Common myeloid progenitor, CD34-positive (primary cell): ENCODE data around the gene TMEM260. TPM values are rescaled to one million over a fixed set of nuclear protein-coding genes. Genes with fewer than 3 reads are reported as not detected.
A peak's percentile ranks its signal among the peaks of the same experiment; 100 is the strongest.

Experiments used
- CTCF ChIA-PET: fragments of 350-600 bp; sonication (Branson Sonifier 250); formaldehyde crosslinking; loops from one replicate; lab custom pipeline; 2021; ENCODE audit warnings: antibody characterized with exemption; lab: Charles Lee
- POLR2A ChIA-PET: fragments of 350-600 bp; sonication (Branson Sonifier 250); formaldehyde crosslinking; loops from one replicate; lab custom pipeline; 2021; ENCODE audit warnings: antibody characterized with exemption; lab: Charles Lee
- DNase-seq, 3 donors: peaks; one replicate each; pipeline versions ENCODE4 v3.0.0 to v3.0.0-alpha.2; 2013
- H3K27ac ChIP-seq, 2 experiments: 1 replicate in 1 of 2; 2 replicates in 1 of 2; pipeline ENCODE4 v1.7.0; 2013; ENCODE audit warnings: inconsistent platforms in 2 of 2, low read length in 2 of 2, mild to moderate bottlenecking in 2 of 2, low read depth in 1 of 2, moderate library complexity in 1 of 2; ENCODE audit not compliant: severe bottlenecking in 2 of 2, insufficient read depth in 1 of 2, poor library complexity in 1 of 2
- H3K27me3 ChIP-seq, 5 experiments: replicated peaks in 2 of 5; 1 replicate in 3 of 5; 2 replicates in 2 of 5; pipeline versions ENCODE4 v1.6.1 to v1.7.0; 2013; ENCODE audit warnings: low read length in 4 of 5, mild to moderate bottlenecking in 2 of 5, moderate library complexity in 2 of 5, inconsistent platforms in 1 of 5; ENCODE audit not compliant: insufficient read depth in 5 of 5, control insufficient read depth in 4 of 5
- H3K36me3 ChIP-seq, 4 experiments: 1 replicate in 2 of 4; 2 replicates in 2 of 4; pipeline versions ENCODE4 v1.6.1 to v1.7.0; 2013; ENCODE audit warnings: low read length in 3 of 4, control low read depth in 1 of 4, mild to moderate bottlenecking in 1 of 4; ENCODE audit not compliant: control insufficient read depth in 4 of 4, insufficient read depth in 4 of 4
- H3K4me1 ChIP-seq, 4 experiments: 1 replicate in 3 of 4; 2 replicates in 1 of 4; pipeline versions ENCODE4 v1.6.1 to v1.7.1; 2013; ENCODE audit warnings: low read length in 3 of 4, mild to moderate bottlenecking in 3 of 4, control low read depth in 1 of 4, inconsistent platforms in 1 of 4, moderate library complexity in 1 of 4; ENCODE audit not compliant: control insufficient read depth in 4 of 4, insufficient read depth in 4 of 4; ENCODE audit errors: control extremely low read depth in 1 of 4
- H3K4me3 ChIP-seq, 7 experiments: 1 replicate in 4 of 7; 2 replicates in 3 of 7; pipeline versions ENCODE4 v1.5.1 to v1.7.0; 2013; ENCODE audit warnings: mild to moderate bottlenecking in 7 of 7, low read length in 6 of 7, moderate library complexity in 6 of 7, inconsistent platforms in 2 of 7, low read depth in 2 of 7, control low read depth in 1 of 7; ENCODE audit not compliant: insufficient read depth in 4 of 7, control insufficient read depth in 1 of 7; ENCODE audit errors: extremely low read depth in 1 of 7
- H3K9me3 ChIP-seq, 5 experiments: 1 replicate in 4 of 5; 2 replicates in 1 of 5; pipeline versions ENCODE4 v1.6.1 to v1.7.1; 2013; ENCODE audit warnings: low read length in 4 of 5, mild to moderate bottlenecking in 2 of 5, inconsistent platforms in 1 of 5, low read depth in 1 of 5, moderate library complexity in 1 of 5; ENCODE audit not compliant: control insufficient read depth in 4 of 5, insufficient read depth in 2 of 5; ENCODE audit errors: control extremely low read depth in 1 of 5
- WGBS: methylation state at CpG from one replicate; pipeline ENCODE4 v1.1.5; 2013; ENCODE audit not compliant: insufficient coverage; 5-methylcytosine and 5-hydroxymethylcytosine counted together
- polyA plus RNA-seq: library from polyadenylated mRNA; unstranded; fragments of 120-200 nt; gene quantifications from one replicate; pipeline ENCODE4 v1.2.1, GENCODE V29; 2013

TMEM260 gene
- polyA plus RNA-seq, result 25.1 TPM

DNA sequence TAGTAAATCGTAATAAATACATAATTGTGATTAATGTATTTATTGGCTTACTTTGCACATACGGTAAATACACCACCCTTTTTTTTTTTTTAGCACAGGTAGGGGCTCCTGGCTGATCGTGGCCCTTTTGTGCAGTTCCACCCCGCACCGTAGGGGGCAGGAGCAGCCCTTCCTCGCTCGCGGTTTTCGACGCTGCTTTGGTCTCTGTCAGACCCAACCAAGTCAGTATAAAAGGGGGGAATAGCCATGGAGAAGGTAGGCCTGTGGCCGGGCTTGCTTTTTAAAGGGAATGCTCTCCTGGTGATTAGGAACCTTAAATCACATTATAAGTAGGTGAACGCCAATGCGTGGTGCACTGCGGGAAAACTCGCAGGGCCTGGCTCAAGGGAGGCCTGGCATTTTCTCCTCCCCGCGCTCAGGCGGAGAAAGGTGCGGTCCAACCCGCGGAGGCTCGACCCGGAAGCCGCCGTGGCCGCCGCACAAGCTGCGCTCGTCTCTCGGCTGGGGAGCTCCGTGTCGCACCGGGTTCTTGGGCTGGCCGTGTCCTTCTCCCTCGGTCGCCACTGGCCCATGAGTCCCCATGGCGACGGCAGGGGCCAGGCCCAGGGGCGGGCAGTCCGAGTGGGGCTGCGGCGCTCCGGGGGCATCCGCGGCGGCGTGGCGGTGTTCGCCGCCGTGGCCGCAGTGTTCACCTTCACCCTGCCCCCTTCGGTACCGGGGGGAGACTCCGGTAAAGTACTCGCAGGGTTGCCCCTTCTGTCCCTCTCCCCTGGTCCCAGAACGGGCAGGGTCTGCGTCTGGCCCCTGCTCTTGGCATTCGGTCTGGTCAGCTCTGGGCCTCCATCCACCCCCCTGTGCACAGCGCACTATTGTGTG is at the start of gene TMEM260:
Gene TMEM260, plus strand, starts transcription at position 454 of the 876 bp plus-strand sequence. Its CDS starts 117 bp downstream, at position 571.
- 0% methylated on average over 49 of the region's 60 CpGs for WGBS
- Histone ChIP-seq H3K36me3 (no peaks in the 10 kb centered on the region), H3K4me3 (peak within 1 kb of the TSS; percentile 93 to 100 (median 97)), H3K4me1 (peaks cover 10 to 22% (median 12%) of the 10 kb centered on the region in 4 experiments), H3K9me3 (no peaks in the 10 kb centered on the region), H3K27me3 (peaks cover 0 to 4% (median 0%) of the 10 kb centered on the region in 5 experiments), H3K27ac (peak within 1 kb of the TSS; percentile 81 to 92)
- peak; percentile 92 to 95 (median 93) for DNase-seq
- CTCF ChIA-PET, result interaction anchor here (0.7 to 1.4 kb wide), 3 partner anchors 9 to 34 kb away, joined by 3 read pairs; no protein-coding TSS in a partner anchor
- POLR2A ChIA-PET, result no interaction called here

DNA sequence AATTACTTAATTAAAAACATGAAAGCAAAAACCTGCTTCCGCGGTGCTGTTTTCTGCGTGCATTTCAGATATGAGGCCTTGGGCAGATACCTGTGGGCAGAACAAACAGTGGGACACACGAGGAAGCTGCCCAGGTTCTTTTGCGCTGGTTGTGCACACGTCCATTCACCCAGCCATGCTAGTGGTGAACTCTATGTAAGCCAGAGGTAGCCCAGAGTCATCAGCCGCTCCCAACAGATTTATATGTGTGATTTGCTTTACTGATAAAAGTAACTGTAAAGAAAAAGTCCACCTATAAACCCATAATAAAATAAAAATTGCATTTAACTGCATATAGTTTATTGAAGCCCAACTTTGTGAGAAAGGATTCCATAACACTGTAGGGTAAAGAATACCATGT is 47.1 kb upstream of the TMEM260 start:
- no peaks in the 10 kb centered on the region for H3K9me3 ChIP-seq
- H3K36me3 ChIP-seq, result no peaks in the 10 kb centered on the region
- CTCF ChIA-PET, result no interaction called here
- no peak overlapping the region for H3K27ac ChIP-seq
- POLR2A ChIA-PET, result no interaction called here
- 97% methylated on average over 6 of the region's 7 CpGs for WGBS
- no peak overlapping the region for H3K4me3 ChIP-seq
- no peaks in the 10 kb centered on the region for H3K4me1 ChIP-seq
- H3K27me3 ChIP-seq, result peaks cover 0 to 9% (median 0%) of the 10 kb centered on the region in 5 experiments
- no peak for DNase-seq

DNA sequence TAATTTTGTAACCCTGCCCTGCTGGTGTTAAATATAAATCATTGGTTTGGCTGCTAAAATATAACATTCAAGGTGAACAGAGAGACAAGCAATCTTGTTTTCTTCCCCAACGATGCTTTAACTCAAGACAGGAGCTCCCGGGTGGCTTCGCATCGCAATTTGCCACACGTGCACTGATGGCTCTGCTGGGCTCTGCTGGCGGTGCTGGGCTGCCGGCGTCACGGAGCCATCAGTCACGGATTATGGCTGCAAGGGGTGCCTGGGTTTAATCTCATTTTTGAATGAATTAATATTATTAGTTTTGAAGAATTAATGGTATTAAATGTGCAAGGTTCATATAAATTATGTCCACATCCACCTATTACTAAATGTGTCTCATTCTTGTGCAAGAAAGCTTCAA is 44.9 kb upstream of the TMEM260 start:
- H3K4me3 ChIP-seq, result no peak overlapping the region
- H3K4me1 ChIP-seq, result no peaks in the 10 kb centered on the region
- H3K27ac ChIP-seq, result no peak overlapping the region
- CTCF ChIA-PET, result no interaction called here
- POLR2A ChIA-PET, result interaction anchor here (0.7 kb wide), 1 partner anchor 1647 kb away, joined by 4 read pairs; no protein-coding TSS in a partner anchor
- peaks cover 0 to 2% (median 0%) of the 10 kb centered on the region in 5 experiments for H3K9me3 ChIP-seq
- no peaks in the 10 kb centered on the region for H3K36me3 ChIP-seq
- DNase-seq, result no peak
- H3K27me3 ChIP-seq, result peaks cover 0 to 4% (median 0%) of the 10 kb centered on the region in 5 experiments
- 96% methylated on average over 8 of the region's 10 CpGs for WGBS

GRCh38 chr14:56539862-56540261 is 39.7 kb upstream of the TMEM260 start:
- WGBS, result 100% methylated on average over 1 of the region's 2 CpGs
- H3K9me3 ChIP-seq, result peaks cover 0 to 2% (median 0%) of the 10 kb centered on the region in 5 experiments
- DNase-seq, result no peak
- H3K36me3 ChIP-seq, result no peaks in the 10 kb centered on the region
- no peak overlapping the region for H3K4me3 ChIP-seq
- H3K27ac ChIP-seq, result no peak overlapping the region
- no peaks in the 10 kb centered on the region for H3K4me1 ChIP-seq
- ChIA-PET POLR2A (no interaction called here), CTCF (no interaction called here)
- H3K27me3 ChIP-seq, result peaks cover 0 to 6% (median 0%) of the 10 kb centered on the region in 5 experiments

- no peak overlapping the region for H3K27ac ChIP-seq
- peaks cover 0 to 8% (median 0%) of the 10 kb centered on the region in 5 experiments for H3K27me3 ChIP-seq
- ChIA-PET CTCF (no interaction called here), POLR2A (no interaction called here)
- DNase-seq, result no peak
- H3K4me1 ChIP-seq, result no peaks in the 10 kb centered on the region
- H3K9me3 ChIP-seq, result peaks cover 0 to 2% (median 0%) of the 10 kb centered on the region in 5 experiments
- H3K4me3 ChIP-seq, result no peak overlapping the region
- no peaks in the 10 kb centered on the region for H3K36me3 ChIP-seq
Observed at GRCh38 chr14:56543436-56543835, 36.2 kb upstream of the TMEM260 start.

GRCh38 chr14:56549721-56550120 is 29.9 kb upstream of the TMEM260 start:
- Histone ChIP-seq H3K4me1 (peaks cover 0 to 6% (median 0%) of the 10 kb centered on the region in 4 experiments), H3K27me3 (peaks cover 0 to 4% (median 0%) of the 10 kb centered on the region in 5 experiments), H3K36me3 (no peaks in the 10 kb centered on the region), H3K27ac (no peak overlapping the region), H3K9me3 (no peaks in the 10 kb centered on the region), H3K4me3 (no peak overlapping the region)
- POLR2A ChIA-PET, result no interaction called here
- DNase-seq, result no peak
- CTCF ChIA-PET, result interaction anchor here (0.9 kb wide), 1 partner anchor 9 kb away, joined by 4 read pairs; no protein-coding TSS in a partner anchor
- WGBS, result 90% methylated on average over 2 of the region's 2 CpGs

DNA sequence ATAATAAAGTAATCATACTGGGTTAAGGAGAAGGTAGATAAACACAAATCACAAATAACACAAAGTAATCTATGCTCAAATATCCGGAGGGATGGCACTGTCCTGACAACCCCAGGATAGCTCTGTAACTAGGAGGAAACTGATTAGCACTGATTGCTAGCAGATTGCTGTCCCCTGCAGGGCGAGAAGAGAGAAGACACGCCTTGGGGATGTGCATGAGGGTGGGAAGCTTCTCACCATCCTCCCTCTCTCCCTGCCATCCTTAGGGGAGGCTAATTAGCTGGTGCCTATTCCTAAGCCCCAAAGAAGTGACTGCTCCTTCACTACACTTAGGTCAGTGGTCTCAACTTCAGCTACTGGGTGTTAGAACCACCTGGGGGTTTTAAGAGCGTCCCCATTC is 27.0 kb upstream of the TMEM260 start:
- Histone ChIP-seq H3K4me3 (no peak overlapping the region), H3K27me3 (peaks cover 0 to 9% (median 1%) of the 10 kb centered on the region in 5 experiments), H3K27ac (no peak overlapping the region), H3K36me3 (no peaks in the 10 kb centered on the region), H3K9me3 (no peaks in the 10 kb centered on the region), H3K4me1 (peaks cover 0 to 6% (median 0%) of the 10 kb centered on the region in 4 experiments)
- WGBS, result 77% methylated on average over 4 of the region's 4 CpGs
- no peak for DNase-seq
- POLR2A ChIA-PET, result no interaction called here
- CTCF ChIA-PET, result interaction anchor here (0.8 to 1.3 kb wide), 5 partner anchors 16 to 62 kb away, joined by 3 read pairs; no protein-coding TSS in a partner anchor
